Transverse colon (tissue), 4 donors: ENCODE measurements around the gene NOC2L. TPM values are rescaled to one million over a fixed set of nuclear protein-coding genes. Genes with fewer than 3 reads are reported as not detected.

Experiments
- DNase-seq: peaks from one replicate; pipeline ENCODE4 v3.0.0-alpha.2; 2019
- H3K27ac ChIP-seq, 4 donors: fragments of 200-600 bp; sonication (generic); 2 replicates each; pipeline ENCODE4 v1.5.1; 2016 to 2018; ENCODE audit warnings: inconsistent platforms in 4 of 4
- H3K27me3 ChIP-seq: fragments of 200-600 bp; sonication (generic); 2 replicates; pipeline ENCODE4 v1.5.1; 2017; ENCODE audit warnings: inconsistent platforms
- H3K36me3 ChIP-seq, 4 donors: fragments of 200-600 bp; sonication (generic); 2 replicates each; pipeline ENCODE4 v1.5.1; 2017 to 2019; ENCODE audit warnings: inconsistent platforms in 4 of 4
- H3K4me1 ChIP-seq, 4 donors: fragments of 200-600 bp; sonication (generic); 2 replicates each; pipeline ENCODE4 v1.5.1; 2017 to 2020; ENCODE audit warnings: inconsistent platforms in 4 of 4
- H3K4me3 ChIP-seq, 4 donors: fragments of 200-600 bp; sonication (generic); 1 replicate in 1 of 4; 2 replicates in 3 of 4; pipeline versions ENCODE4 v1.5.1 to v1.6.1; 2017 to 2019; ENCODE audit warnings: inconsistent platforms in 4 of 4
- H3K9me3 ChIP-seq, 2 donors: fragments of 200-600 bp; sonication (generic); 2 replicates each; pipeline ENCODE4 v1.5.1; 2017 to 2019; ENCODE audit warnings: inconsistent platforms in 2 of 2
- EP300 ChIP-seq: sonication (generic); formaldehyde crosslinking; IDR thresholded peaks from one replicate; pipeline ENCODE4 v1.6.1; 2017; ENCODE audit warnings: antibody characterized with exemption, low read depth
- POLR2A ChIP-seq: fragments of 450-650 bp; IDR thresholded peaks from one replicate; pipeline ENCODE4 v1.6.1; 2016; ENCODE audit warnings: antibody characterized with exemption, mild to moderate bottlenecking, moderate library complexity
- POLR2AphosphoS5 ChIP-seq, 3 donors: sonication (generic); formaldehyde crosslinking; IDR thresholded peaks; one replicate each; pipeline ENCODE4 v1.6.1; 2016; ENCODE audit warnings: antibody characterized with exemption in 3 of 3
- WGBS, 2 donors: methylation state at CpG; one replicate each; pipeline ENCODE4 v1.1.5; 2018; ENCODE audit warnings: low coverage in 1 of 2; 5-methylcytosine and 5-hydroxymethylcytosine counted together
- in situ Hi-C, 4 donors: fragments of 200-750 bp; cut with MboI; loops; one replicate each; pipeline versions ENCODE4 v1.15.0 to v1.15.1; 2017; ENCODE audit warnings: low sequenced_read_pairs in 3 of 4, low pct_ligation_motif_present in 1 of 4, low pct_unique_long_range_greater_than_20kb in 1 of 4
- intact Hi-C: fragments of 100-400 bp; cut with DNase I; formaldehyde crosslinking; loops from one replicate; pipeline ENCODE4 v1.15.1; 2023; ENCODE audit warnings: low total_unique reads
- total RNA-seq, 4 donors: library from RNA; depleted of rRNA; stranded (reverse); fragments of >200 nt; gene quantifications; one replicate each; pipeline ENCODE4 v1.1.0, GENCODE V29; 2016
- TF ChIP-seq, protein P1 (sequence below), 5 experiments: fragments of 200-600 bp in 3 of 5; fragments of 450-650 bp in 2 of 5; sonication (generic) in 3 of 5; IDR thresholded peaks; 1 replicate in 2 of 5; 2 replicates in 3 of 5; pipeline ENCODE4 v1.5.1; 2016 to 2017; ENCODE audit warnings: antibody characterized with exemption in 5 of 5, inconsistent platforms in 3 of 5, mild to moderate bottlenecking in 2 of 5, moderate library complexity in 1 of 5

NOC2L gene
- total RNA-seq, 4 donors from 2014 or later = 17.6 to 50.4 (median 31.6) TPM

GRCh38 chr1:954927-955326 lies 4.1 kb downstream of the NOC2L start:
- Histone ChIP-seq H3K4me3 (no peak overlapping the region), H3K36me3 (peaks cover 0 to 42% (median 16%) of the 10 kb centered on the region in 4 donors), H3K4me1 (peaks cover 12 to 23% (median 19%) of the 10 kb centered on the region in 4 donors), H3K27me3 (no peaks in the 10 kb centered on the region), H3K27ac (no peak overlapping the region), H3K9me3 (no peaks in the 10 kb centered on the region)
- DNase-seq = no peak
- WGBS, 2 donors = 85% methylated on average over 13 of the region's 13 CpGs; no CpG with 5 or more reads in 1 of the 2 donors
- intact Hi-C loops = no loop called here
- in situ Hi-C loops = no loop called here
- TF ChIP-seq POLR2AphosphoS5 (IDR thresholded peaks at IDR 0.05) = no peak
- no peak for TF ChIP-seq POLR2A
- TF ChIP-seq, protein P1, sequence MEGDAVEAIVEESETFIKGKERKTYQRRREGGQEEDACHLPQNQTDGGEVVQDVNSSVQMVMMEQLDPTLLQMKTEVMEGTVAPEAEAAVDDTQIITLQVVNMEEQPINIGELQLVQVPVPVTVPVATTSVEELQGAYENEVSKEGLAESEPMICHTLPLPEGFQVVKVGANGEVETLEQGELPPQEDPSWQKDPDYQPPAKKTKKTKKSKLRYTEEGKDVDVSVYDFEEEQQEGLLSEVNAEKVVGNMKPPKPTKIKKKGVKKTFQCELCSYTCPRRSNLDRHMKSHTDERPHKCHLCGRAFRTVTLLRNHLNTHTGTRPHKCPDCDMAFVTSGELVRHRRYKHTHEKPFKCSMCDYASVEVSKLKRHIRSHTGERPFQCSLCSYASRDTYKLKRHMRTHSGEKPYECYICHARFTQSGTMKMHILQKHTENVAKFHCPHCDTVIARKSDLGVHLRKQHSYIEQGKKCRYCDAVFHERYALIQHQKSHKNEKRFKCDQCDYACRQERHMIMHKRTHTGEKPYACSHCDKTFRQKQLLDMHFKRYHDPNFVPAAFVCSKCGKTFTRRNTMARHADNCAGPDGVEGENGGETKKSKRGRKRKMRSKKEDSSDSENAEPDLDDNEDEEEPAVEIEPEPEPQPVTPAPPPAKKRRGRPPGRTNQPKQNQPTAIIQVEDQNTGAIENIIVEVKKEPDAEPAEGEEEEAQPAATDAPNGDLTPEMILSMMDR (IDR thresholded peaks at IDR 0.05) = no peak
- TF ChIP-seq EP300 = no peak

GRCh38 chr1:953524-954320 lies 5.3 kb downstream of the NOC2L start:
- Histone ChIP-seq H3K36me3 (peaks cover 0 to 42% (median 18%) of the 10 kb centered on the region in 4 donors), H3K9me3 (no peaks in the 10 kb centered on the region), H3K4me3 (no peak overlapping the region), H3K4me1 (peaks cover 8 to 17% (median 12%) of the 10 kb centered on the region in 4 donors), H3K27me3 (no peaks in the 10 kb centered on the region), H3K27ac (no peak overlapping the region)
- intact Hi-C loops = no loop called here
- no peak for DNase-seq
- no peak for TF ChIP-seq EP300
- TF ChIP-seq POLR2AphosphoS5 (IDR thresholded peaks at IDR 0.05) = no peak
- no peak for TF ChIP-seq POLR2A
- TF ChIP-seq, protein P1 (IDR thresholded peaks at IDR 0.05) = no peak
- in situ Hi-C loops = no loop called here
- WGBS, 2 donors = 91% methylated on average over 27 of the region's 32 CpGs; no CpG with 5 or more reads in 1 of the 2 donors

GRCh38 chr1:952603-953002 lies 6.5 kb downstream of the NOC2L start:
- WGBS, 2 donors = 91% methylated on average over 4 of the region's 7 CpGs; no CpG with 5 or more reads in 1 of the 2 donors
- Histone ChIP-seq H3K27ac (no peak overlapping the region), H3K9me3 (no peaks in the 10 kb centered on the region), H3K4me3 (no peak overlapping the region), H3K27me3 (no peaks in the 10 kb centered on the region), H3K36me3 (peaks cover 0 to 42% (median 18%) of the 10 kb centered on the region in 4 donors), H3K4me1 (peaks cover 0 to 7% (median 2%) of the 10 kb centered on the region in 4 donors)
- no peak for DNase-seq
- intact Hi-C loops = no loop called here
- in situ Hi-C loops = no loop called here
- TF ChIP-seq POLR2A (no peak), POLR2AphosphoS5 (IDR thresholded peaks at IDR 0.05) (no peak), EP300 (no peak)
- TF ChIP-seq, protein P1 (IDR thresholded peaks at IDR 0.05) = no peak

GRCh38 chr1:952201-952600 lies 6.9 kb downstream of the NOC2L start:
- Histone ChIP-seq H3K4me3 (no peak overlapping the region), H3K27me3 (no peaks in the 10 kb centered on the region), H3K4me1 (peaks cover 0 to 3% (median 0%) of the 10 kb centered on the region in 4 donors), H3K27ac (no peak overlapping the region), H3K9me3 (no peaks in the 10 kb centered on the region), H3K36me3 (peaks cover 0 to 42% (median 18%) of the 10 kb centered on the region in 4 donors)
- intact Hi-C loops = no loop called here
- no peak for TF ChIP-seq POLR2AphosphoS5 (IDR thresholded peaks at IDR 0.05)
- no peak for TF ChIP-seq POLR2A
- TF ChIP-seq, protein P1 (IDR thresholded peaks at IDR 0.05) = no peak
- TF ChIP-seq EP300 = no peak
- 88% methylated on average over 14 of the region's 15 CpGs; no CpG with 5 or more reads in 1 of the 2 donors for WGBS, 2 donors
- DNase-seq = no peak
- in situ Hi-C loops = no loop called here
